Esophagus squamous epithelium (tissue), 4 donors: Measurements from ENCODE around the gene SPINK7. TPM values are rescaled to one million over a fixed set of nuclear protein-coding genes. Genes with fewer than 3 reads are reported as not detected.

ENCODE experiments used
- total RNA-seq, 4 donors: library from RNA; depleted of rRNA; stranded (reverse); fragments of >200 nt; gene quantifications; one replicate each; pipeline ENCODE4 v1.1.0, GENCODE V29; 2016

Gene SPINK7
- total RNA-seq, 4 donors from 2014 or later, result 137 to 321 (median 253) TPM

Other genes starting within 250 kb of the SPINK7 start
- 100 to 1,000 TPM; 550 to 961 (median 863) TPM for gene SPINK5, start 248.4 kb upstream of the SPINK7 start, total RNA-seq
- not detected for gene SPINK14, start 143.9 kb upstream of the SPINK7 start, total RNA-seq
- gene SPINK6, start 109.4 kb upstream of the SPINK7 start, total RNA-seq, result 1 to 10 TPM in 1 of 4 donors, not detected in 3; 2.5 TPM
- gene MARCOL, start 73.9 kb upstream of the SPINK7 start, total RNA-seq, result not detected
- gene SPINK13, start 43.6 kb upstream of the SPINK7 start, total RNA-seq, result not detected
- gene SPINK9, start 23.1 kb downstream of the SPINK7 start, total RNA-seq, result not detected
- 10 to 100 TPM; 15.0 to 42.0 (median 32.1) TPM for gene FBXO38, start 71.5 kb downstream of the SPINK7 start, total RNA-seq